ENCODE results near the gene NFXL1.

Gene NFXL1

DNA sequence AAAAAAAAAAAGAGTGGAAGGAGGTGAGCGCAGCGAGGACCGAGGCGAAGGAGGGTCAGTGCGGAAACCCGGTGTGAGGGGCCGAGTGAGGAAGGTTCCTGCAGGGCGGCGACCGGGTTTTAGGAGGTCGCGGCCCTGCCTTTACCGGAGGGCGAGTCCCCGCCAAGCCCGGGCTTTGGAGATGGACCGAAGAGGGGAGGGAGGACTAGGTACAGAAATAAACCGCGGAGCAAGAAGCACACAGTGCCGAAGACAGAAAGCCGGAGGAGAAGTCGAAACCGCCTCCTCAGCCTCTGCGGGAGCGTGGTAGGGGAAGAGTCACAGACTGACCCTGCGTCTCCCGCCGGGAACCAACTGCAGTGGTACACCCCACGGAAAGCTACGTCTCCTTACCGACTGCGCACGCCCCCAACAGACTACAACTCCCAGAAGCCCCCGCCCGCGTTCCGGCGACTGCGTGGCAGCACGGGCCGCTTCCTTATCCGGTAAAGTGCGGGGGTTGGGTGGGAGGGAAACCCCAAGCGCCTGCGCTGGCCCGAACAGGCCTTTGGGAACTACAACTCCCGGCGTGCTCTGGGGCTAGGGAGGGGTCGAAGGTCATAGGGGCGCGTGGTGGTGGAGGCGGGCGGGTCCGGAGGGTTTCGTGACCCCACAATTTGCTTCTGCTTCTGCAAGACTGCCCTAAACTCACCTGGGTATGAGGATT is at the start of gene NFXL1:
Gene NFXL1, minus strand, starts transcription at position 364 of the 706 bp plus-strand sequence. CDS start 380 bp downstream, outside the sequence.
- peaks cover 20 to 22% of the 10 kb centered on the region in 2 donors for H3K4me1 ChIP-seq (ENCODE audit: control insufficient read depth in 1 of 2, insufficient read depth in 2 of 2, low read length in 2 of 2)
- H3K4me3 ChIP-seq (ENCODE audit: low read depth in 1 of 2, low read length in 2 of 2) = peak within 1 kb of the TSS; percentile 85 to 96
- H3K9ac ChIP-seq (ENCODE audit: low read depth in 1 of 2, low read length in 2 of 2) = peak within 1 kb of the TSS; percentile 82 to 91
- H3K36me3 ChIP-seq (ENCODE audit: control insufficient read depth in 1 of 2, insufficient read depth in 2 of 2, low read length in 2 of 2) = peaks cover 3 to 10% of the 10 kb centered on the region in 2 donors
- H3K9me3 ChIP-seq (ENCODE audit: control insufficient read depth in 1 of 2, low read length in 2 of 2) = no peaks in the 10 kb centered on the region
- no peaks in the 10 kb centered on the region for H3K27me3 ChIP-seq (ENCODE audit: control insufficient read depth in 1 of 2, insufficient read depth in 2 of 2, low read length in 2 of 2)
- peak within 1 kb of the TSS; percentile 79 for H3K27ac ChIP-seq (ENCODE audit: low read depth, low read length)

DNA sequence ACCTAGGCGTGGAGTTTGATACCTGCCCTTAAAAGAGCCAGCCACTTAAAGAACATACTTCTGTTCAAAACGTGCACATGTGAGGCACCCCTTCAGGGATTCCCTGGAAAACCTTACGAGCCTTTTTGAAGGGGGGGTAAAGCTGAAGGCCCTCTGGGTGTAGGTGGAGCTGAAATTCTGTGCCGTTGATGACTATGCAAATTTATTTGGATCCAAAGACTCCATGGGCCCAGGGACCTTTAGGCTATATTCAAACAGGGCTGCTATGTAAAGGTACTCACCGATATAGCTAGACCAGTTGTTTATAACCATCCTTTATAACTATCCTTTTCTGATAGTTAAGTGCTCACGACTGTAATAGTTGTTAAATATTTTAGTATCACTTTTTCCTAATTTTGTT is 40.3 kb upstream of the NFXL1 start:
- no peaks in the 10 kb centered on the region for H3K36me3 ChIP-seq (ENCODE audit: control insufficient read depth in 1 of 2, insufficient read depth in 2 of 2, low read length in 2 of 2)
- no peak overlapping the region for H3K9ac ChIP-seq (ENCODE audit: low read depth in 1 of 2, low read length in 2 of 2)
- H3K4me3 ChIP-seq (ENCODE audit: low read depth in 1 of 2, low read length in 2 of 2) = no peak overlapping the region
- no peak overlapping the region for H3K27ac ChIP-seq (ENCODE audit: low read depth, low read length)
- H3K9me3 ChIP-seq (ENCODE audit: control insufficient read depth in 1 of 2, low read length in 2 of 2) = no peaks in the 10 kb centered on the region
- H3K4me1 ChIP-seq (ENCODE audit: control insufficient read depth in 1 of 2, insufficient read depth in 2 of 2, low read length in 2 of 2) = no peaks in the 10 kb centered on the region
- no peaks in the 10 kb centered on the region for H3K27me3 ChIP-seq (ENCODE audit: control insufficient read depth in 1 of 2, insufficient read depth in 2 of 2, low read length in 2 of 2)

DNA sequence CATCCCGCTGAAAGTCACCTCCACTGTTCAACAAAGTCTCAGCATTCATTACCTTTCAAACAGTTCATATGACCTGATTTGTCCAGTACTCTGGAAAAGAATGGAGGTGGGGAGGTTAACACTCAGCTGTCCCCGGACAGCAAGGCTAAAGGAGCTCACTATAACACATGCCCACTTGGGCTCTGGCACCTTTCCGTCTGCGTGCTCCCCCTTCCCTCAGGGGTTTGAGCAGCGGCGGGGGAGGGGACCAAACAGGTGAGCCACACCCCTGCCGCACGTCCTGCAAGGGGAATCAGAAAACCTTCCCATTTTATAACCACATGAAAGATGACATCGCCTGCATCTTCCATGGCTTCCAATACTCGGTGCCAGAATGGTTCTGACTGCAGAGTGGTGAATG is 39.9 kb upstream of the NFXL1 start:
- Histone ChIP-seq H3K27me3 (ENCODE audit: control insufficient read depth in 1 of 2, insufficient read depth in 2 of 2, low read length in 2 of 2) (no peaks in the 10 kb centered on the region), H3K9ac (ENCODE audit: low read depth in 1 of 2, low read length in 2 of 2) (no peak overlapping the region), H3K4me1 (ENCODE audit: control insufficient read depth in 1 of 2, insufficient read depth in 2 of 2, low read length in 2 of 2) (no peaks in the 10 kb centered on the region), H3K36me3 (ENCODE audit: control insufficient read depth in 1 of 2, insufficient read depth in 2 of 2, low read length in 2 of 2) (no peaks in the 10 kb centered on the region), H3K9me3 (ENCODE audit: control insufficient read depth in 1 of 2, low read length in 2 of 2) (no peaks in the 10 kb centered on the region), H3K4me3 (ENCODE audit: low read depth in 1 of 2, low read length in 2 of 2) (no peak overlapping the region), H3K27ac (ENCODE audit: low read depth, low read length) (no peak overlapping the region)

DNA sequence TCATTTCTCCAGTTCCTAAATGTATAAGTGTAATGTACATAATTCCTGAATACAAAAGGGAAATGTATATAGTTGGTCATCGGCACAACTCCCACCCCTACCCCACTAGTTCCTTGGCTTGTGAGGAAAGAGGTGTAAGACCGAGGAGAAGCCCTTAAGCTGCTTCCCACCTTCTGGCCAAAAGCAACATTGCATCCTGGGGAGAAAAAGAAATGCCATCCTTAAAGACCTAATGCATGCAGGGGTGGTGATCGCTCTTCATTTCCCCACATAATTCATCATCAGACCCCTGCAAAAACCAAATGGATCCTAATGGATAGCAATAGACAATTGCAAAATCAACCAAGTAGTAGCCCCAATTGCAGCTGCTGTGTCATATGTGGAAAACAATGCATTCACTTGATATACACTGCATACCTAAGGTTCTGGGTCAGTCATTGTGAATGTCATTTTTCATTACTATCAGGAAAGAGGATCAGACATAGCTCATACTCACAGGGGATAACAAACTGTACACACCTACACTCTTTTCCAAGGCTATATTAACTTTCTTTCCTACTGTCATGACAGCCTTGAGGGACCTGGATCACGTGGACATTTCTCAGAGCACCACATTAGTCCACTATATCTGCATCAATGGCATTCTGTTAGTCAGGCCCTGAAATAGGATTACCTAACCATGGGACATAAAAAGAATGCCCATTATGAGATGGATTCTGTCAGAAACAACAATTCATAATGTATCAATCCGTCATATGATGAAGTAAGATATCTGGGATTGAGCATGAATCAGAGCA is 31.7 kb upstream of the NFXL1 start:
- no peaks in the 10 kb centered on the region for H3K4me1 ChIP-seq (ENCODE audit: control insufficient read depth in 1 of 2, insufficient read depth in 2 of 2, low read length in 2 of 2)
- no peak overlapping the region for H3K4me3 ChIP-seq (ENCODE audit: low read depth in 1 of 2, low read length in 2 of 2)
- no peaks in the 10 kb centered on the region for H3K9me3 ChIP-seq (ENCODE audit: control insufficient read depth in 1 of 2, low read length in 2 of 2)
- H3K27ac ChIP-seq (ENCODE audit: low read depth, low read length) = no peak overlapping the region
- H3K36me3 ChIP-seq (ENCODE audit: control insufficient read depth in 1 of 2, insufficient read depth in 2 of 2, low read length in 2 of 2) = no peaks in the 10 kb centered on the region
- no peaks in the 10 kb centered on the region for H3K27me3 ChIP-seq (ENCODE audit: control insufficient read depth in 1 of 2, insufficient read depth in 2 of 2, low read length in 2 of 2)
- no peak overlapping the region for H3K9ac ChIP-seq (ENCODE audit: low read depth in 1 of 2, low read length in 2 of 2)

DNA sequence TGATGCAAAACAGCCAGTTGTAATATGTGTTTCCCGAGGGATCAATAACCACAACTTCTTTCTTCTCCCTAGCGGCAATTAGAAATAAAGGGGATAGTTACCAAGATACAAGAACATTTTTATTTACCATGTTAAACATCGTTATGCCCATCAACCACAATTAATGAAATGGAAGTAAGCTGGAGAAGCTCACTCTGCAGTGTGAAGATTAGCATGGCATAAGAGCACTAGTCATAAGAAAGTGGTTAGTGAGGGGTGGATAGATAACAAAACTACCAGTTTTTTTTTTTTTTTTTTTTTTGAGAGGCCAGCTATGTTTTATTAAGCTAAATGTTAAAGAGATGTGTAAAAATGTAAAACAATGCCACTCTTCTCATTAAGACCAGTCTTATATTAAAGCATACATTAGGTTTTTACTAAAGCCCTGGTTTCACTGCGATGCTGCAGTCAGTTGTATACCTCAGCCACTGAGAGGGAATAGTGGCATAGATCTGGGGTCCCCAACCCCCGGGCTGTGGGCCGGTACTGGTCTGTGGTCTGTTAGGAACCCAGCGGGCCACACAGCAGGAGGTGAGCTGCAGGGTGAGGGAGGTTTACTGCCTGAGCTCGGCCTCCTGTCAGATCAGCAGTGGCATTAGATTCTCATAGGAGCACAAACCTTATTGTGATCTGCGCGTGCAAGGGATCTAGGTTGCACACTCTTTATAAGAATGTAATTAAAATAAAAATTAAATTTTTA is 27.9 kb upstream of the NFXL1 start:
- H3K36me3 ChIP-seq (ENCODE audit: control insufficient read depth in 1 of 2, insufficient read depth in 2 of 2, low read length in 2 of 2) = no peaks in the 10 kb centered on the region
- no peak overlapping the region for H3K4me3 ChIP-seq (ENCODE audit: low read depth in 1 of 2, low read length in 2 of 2)
- H3K27ac ChIP-seq (ENCODE audit: low read depth, low read length) = no peak overlapping the region
- H3K4me1 ChIP-seq (ENCODE audit: control insufficient read depth in 1 of 2, insufficient read depth in 2 of 2, low read length in 2 of 2) = no peaks in the 10 kb centered on the region
- no peaks in the 10 kb centered on the region for H3K9me3 ChIP-seq (ENCODE audit: control insufficient read depth in 1 of 2, low read length in 2 of 2)
- no peaks in the 10 kb centered on the region for H3K27me3 ChIP-seq (ENCODE audit: control insufficient read depth in 1 of 2, insufficient read depth in 2 of 2, low read length in 2 of 2)
- H3K9ac ChIP-seq (ENCODE audit: low read depth in 1 of 2, low read length in 2 of 2) = no peak overlapping the region

DNA sequence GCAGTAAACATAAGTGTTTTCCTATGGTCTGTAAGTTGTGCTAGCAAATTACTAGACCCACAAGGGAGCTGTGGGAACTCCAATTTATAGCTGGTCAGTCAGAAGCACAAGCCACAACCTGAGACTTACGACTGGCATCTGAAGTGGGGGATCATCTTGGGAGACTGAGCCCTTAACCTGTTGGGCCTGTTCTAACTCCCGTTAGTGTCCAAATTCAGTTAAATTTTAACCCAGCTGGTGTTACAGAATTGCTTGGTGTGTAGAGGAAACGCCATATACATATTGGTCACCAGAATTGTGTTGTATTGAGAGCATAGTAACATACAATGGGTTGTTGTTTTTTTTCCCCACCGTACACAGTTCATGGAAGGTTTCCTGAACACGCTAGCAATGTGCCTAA is 25.1 kb upstream of the NFXL1 start:
- no peaks in the 10 kb centered on the region for H3K36me3 ChIP-seq (ENCODE audit: control insufficient read depth in 1 of 2, insufficient read depth in 2 of 2, low read length in 2 of 2)
- no peaks in the 10 kb centered on the region for H3K27me3 ChIP-seq (ENCODE audit: control insufficient read depth in 1 of 2, insufficient read depth in 2 of 2, low read length in 2 of 2)
- no peak overlapping the region for H3K9ac ChIP-seq (ENCODE audit: low read depth in 1 of 2, low read length in 2 of 2)
- H3K4me1 ChIP-seq (ENCODE audit: control insufficient read depth in 1 of 2, insufficient read depth in 2 of 2, low read length in 2 of 2) = no peaks in the 10 kb centered on the region
- H3K4me3 ChIP-seq (ENCODE audit: low read depth in 1 of 2, low read length in 2 of 2) = no peak overlapping the region
- no peaks in the 10 kb centered on the region for H3K9me3 ChIP-seq (ENCODE audit: control insufficient read depth in 1 of 2, low read length in 2 of 2)
- H3K27ac ChIP-seq (ENCODE audit: low read depth, low read length) = no peak overlapping the region

DNA sequence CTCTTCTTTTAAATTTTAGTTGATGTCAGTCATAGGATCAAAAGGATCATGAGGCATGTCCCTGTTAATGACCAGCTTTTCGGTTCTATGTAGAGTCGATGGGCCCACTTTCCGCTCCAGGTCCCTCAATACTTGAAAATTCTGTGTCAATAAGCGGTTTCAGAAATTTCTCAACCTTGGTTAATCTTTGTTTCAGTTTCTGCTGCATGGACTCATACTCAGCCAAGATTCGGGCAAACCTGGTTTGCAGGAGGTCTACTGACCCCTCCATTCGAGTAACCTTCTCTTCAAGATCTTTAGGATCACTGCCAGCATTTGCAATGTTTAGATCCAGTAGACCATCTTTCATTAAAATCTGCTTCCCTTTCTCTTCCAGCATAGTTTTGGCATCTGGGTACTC is 22.0 kb upstream of the NFXL1 start:
- H3K9ac ChIP-seq (ENCODE audit: low read depth in 1 of 2, low read length in 2 of 2) = no peak overlapping the region

DNA sequence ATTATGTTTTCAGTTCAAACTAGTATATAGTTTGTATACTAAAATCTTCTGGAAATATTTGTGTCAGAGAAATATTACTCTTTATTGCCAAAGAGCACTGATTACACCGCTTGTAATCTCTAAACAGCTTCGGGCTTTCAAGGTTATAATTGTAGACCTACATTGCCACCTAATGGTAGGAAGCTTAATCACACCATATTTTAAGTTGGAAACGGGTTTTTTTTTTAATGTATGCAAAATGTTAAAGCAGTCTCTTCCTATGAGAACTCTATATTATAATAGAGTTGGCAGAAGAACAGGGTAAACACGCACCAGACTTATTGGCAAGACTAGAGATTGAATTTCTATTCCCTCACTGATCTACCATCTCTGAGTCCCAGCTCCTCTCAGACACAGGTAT is 19.5 kb upstream of the NFXL1 start:
- H3K9me3 ChIP-seq (ENCODE audit: control insufficient read depth in 1 of 2, low read length in 2 of 2) = no peaks in the 10 kb centered on the region
- H3K36me3 ChIP-seq (ENCODE audit: control insufficient read depth in 1 of 2, insufficient read depth in 2 of 2, low read length in 2 of 2) = no peaks in the 10 kb centered on the region
- H3K4me3 ChIP-seq (ENCODE audit: low read depth in 1 of 2, low read length in 2 of 2) = no peak overlapping the region
- no peaks in the 10 kb centered on the region for H3K27me3 ChIP-seq (ENCODE audit: control insufficient read depth in 1 of 2, insufficient read depth in 2 of 2, low read length in 2 of 2)
- H3K27ac ChIP-seq (ENCODE audit: low read depth, low read length) = no peak overlapping the region
- peaks cover 0 to 9% of the 10 kb centered on the region in 2 donors for H3K4me1 ChIP-seq (ENCODE audit: control insufficient read depth in 1 of 2, insufficient read depth in 2 of 2, low read length in 2 of 2)
- H3K9ac ChIP-seq (ENCODE audit: low read depth in 1 of 2, low read length in 2 of 2) = no peak overlapping the region

More for the DNA sequence above, 22.0 kb upstream of the NFXL1 start:
- H3K27me3 ChIP-seq (ENCODE audit: control insufficient read depth in 1 of 2, insufficient read depth in 2 of 2, low read length in 2 of 2) = no peaks in the 10 kb centered on the region
- H3K4me1 ChIP-seq (ENCODE audit: control insufficient read depth in 1 of 2, insufficient read depth in 2 of 2, low read length in 2 of 2) = peaks cover 0 to under 1% of the 10 kb centered on the region in 2 donors
- no peaks in the 10 kb centered on the region for H3K9me3 ChIP-seq (ENCODE audit: control insufficient read depth in 1 of 2, low read length in 2 of 2)
- H3K36me3 ChIP-seq (ENCODE audit: control insufficient read depth in 1 of 2, insufficient read depth in 2 of 2, low read length in 2 of 2) = no peaks in the 10 kb centered on the region
- H3K27ac ChIP-seq (ENCODE audit: low read depth, low read length) = no peak overlapping the region
- no peak overlapping the region for H3K4me3 ChIP-seq (ENCODE audit: low read depth in 1 of 2, low read length in 2 of 2)

DNA sequence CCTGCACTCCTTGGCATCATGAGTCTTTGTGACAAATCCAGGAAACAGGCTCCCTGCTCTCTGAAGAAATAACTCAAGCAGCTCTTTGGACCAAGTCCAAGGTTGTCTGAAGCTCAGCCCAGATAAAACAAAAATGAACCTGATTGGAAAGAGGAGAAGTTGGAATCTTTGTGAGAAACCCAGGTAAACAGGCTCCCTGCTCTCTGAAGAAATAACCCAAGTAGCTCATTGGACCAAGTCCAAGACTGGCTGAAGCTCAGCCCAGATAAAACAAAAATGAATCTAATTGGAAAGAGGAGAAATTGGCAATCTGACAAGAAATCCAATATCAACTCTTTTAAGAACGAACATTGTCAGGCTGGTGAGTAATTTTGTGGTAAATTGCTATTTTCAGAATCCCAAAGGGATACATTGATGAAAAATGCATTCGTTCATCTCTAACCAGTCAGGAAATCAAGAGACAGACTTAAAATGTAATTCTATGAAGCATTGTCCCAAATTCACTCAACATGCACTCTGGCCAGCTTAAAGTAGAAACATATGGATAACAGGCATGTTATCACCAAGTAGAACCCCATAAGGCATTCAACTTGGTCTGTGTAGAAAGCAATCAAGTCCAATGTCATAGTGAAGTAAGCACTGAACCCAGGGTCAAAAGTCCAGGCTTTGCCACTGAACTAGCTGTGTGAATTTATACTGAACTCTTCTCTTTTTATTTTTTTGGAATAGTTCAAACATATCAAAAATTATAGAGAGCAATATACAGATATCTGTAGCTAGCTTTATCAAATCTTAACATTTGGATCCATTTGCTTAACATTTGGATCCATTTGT is 16.8 kb upstream of the NFXL1 start:
- H3K27ac ChIP-seq (ENCODE audit: low read depth, low read length) = no peak overlapping the region
- H3K9me3 ChIP-seq (ENCODE audit: control insufficient read depth in 1 of 2, low read length in 2 of 2) = no peaks in the 10 kb centered on the region
- peaks cover 6 to 16% of the 10 kb centered on the region in 2 donors for H3K4me1 ChIP-seq (ENCODE audit: control insufficient read depth in 1 of 2, insufficient read depth in 2 of 2, low read length in 2 of 2)
- no peaks in the 10 kb centered on the region for H3K36me3 ChIP-seq (ENCODE audit: control insufficient read depth in 1 of 2, insufficient read depth in 2 of 2, low read length in 2 of 2)
- no peak overlapping the region for H3K4me3 ChIP-seq (ENCODE audit: low read depth in 1 of 2, low read length in 2 of 2)
- no peak overlapping the region for H3K9ac ChIP-seq (ENCODE audit: low read depth in 1 of 2, low read length in 2 of 2)
- no peaks in the 10 kb centered on the region for H3K27me3 ChIP-seq (ENCODE audit: control insufficient read depth in 1 of 2, insufficient read depth in 2 of 2, low read length in 2 of 2)

Data from duodenal mucosa (tissue), 2 donors.